GM19397 (cell line): ENCODE data around the gene PRLR.
"Not testable (repeated sequence)": the region's sequence is repeated elsewhere in the genome, so short reads cannot be mapped to it uniquely, and the experiment has no call there.

ENCODE experiments used
- ATAC-seq: cut with Tn5 transposase; IDR thresholded peaks from one replicate; pipeline ENCODE4 v1.9.1; 2021; ENCODE audit warnings: mild to moderate bottlenecking, moderate library complexity; ENCODE audit not compliant: unreplicated experiment

The PRLR gene

GRCh38 chr5:35133186-35133585, 97.1 kb downstream of the PRLR start:
- no peak for ATAC-seq

- ATAC-seq: no peak
Observed at GRCh38 chr5:35131723-35132122, 98.6 kb downstream of the PRLR start.

- no peak for ATAC-seq
Observed at GRCh38 chr5:35129921-35130485, 100.3 kb downstream of the PRLR start.

GRCh38 chr5:35129276-35129675, 101.0 kb downstream of the PRLR start:
- ATAC-seq: no peak

GRCh38 chr5:35127006-35127405, 103.3 kb downstream of the PRLR start:
- no peak for ATAC-seq

GRCh38 chr5:35125746-35126145, 104.5 kb downstream of the PRLR start:
- ATAC-seq: no peak

GRCh38 chr5:35124932-35125331, 105.4 kb downstream of the PRLR start:
- no peak for ATAC-seq

- no peak for ATAC-seq
Observed at GRCh38 chr5:35122819-35123218, 107.5 kb downstream of the PRLR start.

- ATAC-seq: no peak
Observed at GRCh38 chr5:35120715-35121114, 109.6 kb downstream of the PRLR start.

GRCh38 chr5:35117967-35118366, 112.3 kb downstream of the PRLR start:
- no peak for ATAC-seq

GRCh38 chr5:35115920-35116319, 114.4 kb downstream of the PRLR start:
- no peak for ATAC-seq

GRCh38 chr5:35114698-35115097, 115.6 kb downstream of the PRLR start:
- ATAC-seq: no peak

GRCh38 chr5:35112300-35112699, 118.0 kb downstream of the PRLR start:
- no peak for ATAC-seq

- not testable (repeated sequence) for ATAC-seq
Observed at GRCh38 chr5:35104550-35104949, 125.7 kb downstream of the PRLR start.

GRCh38 chr5:35103637-35104299, 126.5 kb downstream of the PRLR start:
- ATAC-seq: no peak

- not testable (repeated sequence) for ATAC-seq
Observed at GRCh38 chr5:35101720-35102119, 128.6 kb downstream of the PRLR start.

- no peak for ATAC-seq
Observed at GRCh38 chr5:35101016-35101415, 129.3 kb downstream of the PRLR start.

- peak; percentile 66 for ATAC-seq
Observed at GRCh38 chr5:35098214-35098613, 132.1 kb downstream of the PRLR start.

GRCh38 chr5:35096932-35097331, 133.4 kb downstream of the PRLR start:
- no peak for ATAC-seq

GRCh38 chr5:35096216-35096615, 134.1 kb downstream of the PRLR start:
- no peak for ATAC-seq

GRCh38 chr5:35095366-35095765, 134.9 kb downstream of the PRLR start:
- no peak for ATAC-seq

GRCh38 chr5:35094948-35095347, 135.3 kb downstream of the PRLR start:
- ATAC-seq: no peak

GRCh38 chr5:35092703-35093102, 137.6 kb downstream of the PRLR start:
- ATAC-seq: no peak
